HepG2 (cell line): Measurements from ENCODE around the gene FCN1.

ENCODE experiments used
- POGZ ChIP-seq: sonication (generic); formaldehyde crosslinking; IDR thresholded peaks from 2 replicates; pipeline ENCODE4 v1.4.0; 2020; ENCODE audit warnings: mild to moderate bottlenecking, missing genetic modification reagents
- ZNF224 ChIP-seq: sonication (generic); formaldehyde crosslinking; IDR thresholded peaks from 2 replicates; pipeline ENCODE4 v1.5.0; 2020; ENCODE audit warnings: mild to moderate bottlenecking, missing genetic modification reagents

- no peak for TF ChIP-seq POGZ (CRISPR knock-in tag)
- no peak for TF ChIP-seq ZNF224 (CRISPR knock-in tag)
Measured at GRCh38 chr9:134891713-134892112, 26.0 kb downstream of the FCN1 start.
